NCI-H446 treated with DMSO at 0.1 percent for 48 hours (cell line): ENCODE measurements around the gene C10orf67.

Experiments
- DNase-seq: peaks from one replicate; lab custom pipeline; 2025; lab: John Stamatoyannopoulos, UW

C10orf67 gene

DNA sequence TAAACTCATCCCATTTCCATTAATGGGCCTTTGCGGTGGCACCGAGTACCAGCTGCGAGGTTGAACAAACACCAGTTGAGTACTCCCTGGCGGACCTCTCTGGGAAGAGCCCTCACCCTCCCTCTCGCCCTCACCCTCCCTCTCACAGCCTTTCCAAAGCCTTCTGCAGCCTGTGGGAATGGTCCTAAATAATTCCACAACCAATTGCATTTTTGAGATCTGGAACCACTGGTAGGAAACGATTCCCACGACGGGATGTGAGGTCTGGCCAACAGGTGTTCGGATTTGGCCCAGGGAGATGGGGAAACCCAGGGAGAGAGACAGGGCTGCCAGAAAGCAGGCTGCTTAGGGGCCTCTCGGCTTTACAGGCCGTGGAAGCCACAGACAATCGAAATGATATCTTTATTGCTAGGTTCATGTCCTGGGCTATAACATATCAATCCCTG lies 147.2 kb downstream of the C10orf67 start:
- no peak for DNase-seq

DNA sequence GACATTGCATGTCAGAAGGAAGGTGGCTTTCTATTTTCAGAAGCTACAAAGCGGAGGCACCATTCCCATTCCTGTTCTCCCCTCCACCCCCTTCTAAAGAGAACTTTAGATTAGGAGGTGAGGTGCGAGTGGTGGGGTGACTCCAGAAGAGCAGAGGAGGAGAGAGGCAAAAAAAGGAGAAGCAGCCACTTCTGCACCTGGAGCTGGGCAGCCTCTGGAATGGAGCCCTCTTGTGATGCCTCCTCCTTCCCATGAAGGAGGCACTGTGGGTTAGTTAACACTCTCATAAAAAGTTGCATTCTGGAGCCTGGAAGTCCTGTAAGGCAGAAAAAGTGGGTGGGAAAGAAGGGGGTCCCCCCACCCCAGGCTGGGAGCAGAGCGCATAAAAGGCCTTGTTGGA lies 147.7 kb downstream of the C10orf67 start:
- DNase-seq, result no peak

DNA sequence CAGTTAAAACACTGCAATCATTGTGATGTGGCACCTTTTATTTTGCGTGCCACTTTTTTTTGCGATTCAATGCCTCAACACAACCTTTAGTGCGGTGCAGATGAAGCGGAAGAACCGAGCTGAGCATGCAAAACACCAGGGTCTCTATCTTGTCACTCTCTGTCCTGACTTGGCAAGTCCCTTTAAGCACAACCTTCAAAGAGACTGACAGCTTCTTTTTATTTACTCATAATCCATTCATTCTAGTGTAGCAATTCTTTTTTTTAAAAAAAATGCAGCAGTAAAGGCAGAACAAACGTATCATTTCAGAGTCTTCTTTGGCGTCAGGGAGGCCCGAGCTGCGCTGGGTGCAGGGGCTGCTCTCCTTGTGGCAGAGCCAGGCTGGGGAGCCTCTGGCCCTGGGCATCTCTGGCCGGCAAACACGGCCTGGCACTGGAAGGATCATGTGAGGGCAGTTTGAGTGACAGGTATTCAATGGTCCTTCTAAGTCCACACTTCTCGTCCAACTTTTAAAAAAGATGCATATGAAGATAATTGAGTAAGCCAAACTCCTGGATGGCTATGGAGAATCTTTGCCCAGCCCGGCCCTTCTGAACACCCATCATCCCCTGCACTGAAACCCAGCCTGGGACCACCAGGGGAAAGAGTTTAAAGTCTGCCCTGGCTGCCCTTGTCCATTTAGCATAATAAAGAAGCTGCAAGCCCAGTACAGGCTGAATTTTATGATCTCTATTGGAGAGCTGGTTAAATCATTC lies 148.6 kb downstream of the C10orf67 start:
- no peak for DNase-seq

DNA sequence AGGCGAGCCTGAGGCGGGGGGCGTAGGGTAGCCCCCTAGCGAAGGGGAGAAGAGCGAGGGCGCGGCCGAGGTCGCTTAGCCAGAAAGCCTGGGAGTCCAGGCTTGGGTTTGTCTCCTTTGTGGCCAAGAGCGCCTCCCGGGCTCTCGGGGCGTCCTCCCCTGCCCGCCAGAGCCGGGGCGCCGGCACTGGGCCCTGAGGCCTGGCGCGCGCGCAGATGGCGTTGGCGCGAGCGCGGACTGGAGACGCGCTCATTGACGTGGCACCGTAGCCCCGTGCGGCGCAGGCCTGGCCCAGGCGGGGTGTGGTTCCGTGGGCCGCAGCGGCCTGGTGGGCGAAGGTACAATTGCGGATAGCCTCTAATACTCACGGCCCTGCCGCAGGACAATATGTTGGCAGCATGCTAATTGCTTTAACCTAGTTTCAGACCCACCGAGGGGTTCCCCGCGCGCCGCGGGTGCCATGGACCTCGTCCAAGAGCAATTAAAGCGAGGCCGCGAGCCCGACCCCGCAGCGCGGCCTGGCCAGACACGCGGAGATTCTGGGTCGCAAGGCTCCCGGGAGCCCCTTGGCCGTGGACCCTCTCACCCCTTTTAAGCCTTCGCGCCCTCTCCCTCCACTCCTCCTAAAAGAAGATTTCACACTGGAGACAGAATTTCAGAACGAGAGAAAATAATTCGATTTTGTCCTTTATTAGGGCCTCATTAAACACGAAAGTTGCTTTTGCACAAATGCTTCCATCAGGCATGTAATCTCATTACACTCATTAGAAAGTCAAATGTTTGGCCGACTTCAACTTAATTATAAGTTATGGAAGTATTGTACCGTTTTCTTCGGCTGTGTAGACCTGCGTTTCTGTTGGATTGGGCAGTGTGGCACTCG lies 149.4 kb downstream of the C10orf67 start:
- no peak for DNase-seq

DNA sequence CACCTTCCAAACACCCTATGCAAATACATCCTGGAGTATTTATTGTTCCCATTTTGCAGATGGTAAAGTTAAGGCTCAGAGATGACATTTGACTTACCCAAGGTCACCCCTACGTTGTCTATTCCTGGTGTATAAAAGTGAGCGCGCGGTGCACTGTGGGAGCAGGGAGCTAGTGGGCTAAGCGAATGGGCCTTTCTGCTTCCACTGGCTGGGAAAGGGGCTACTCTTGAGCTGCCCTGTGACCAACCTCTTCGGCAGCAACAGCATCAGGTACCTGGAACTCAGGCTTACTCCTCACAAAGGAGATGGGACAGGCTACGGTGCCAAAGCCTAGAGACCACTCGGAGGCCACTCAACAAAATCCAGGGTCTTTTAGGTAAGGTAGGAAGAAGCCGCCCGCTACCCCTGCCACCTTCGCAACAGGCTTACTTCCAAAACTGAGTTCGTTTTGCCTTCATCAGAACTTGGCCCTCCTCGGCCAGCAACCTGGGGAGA lies 150.1 kb downstream of the C10orf67 start:
- no peak for DNase-seq

DNA sequence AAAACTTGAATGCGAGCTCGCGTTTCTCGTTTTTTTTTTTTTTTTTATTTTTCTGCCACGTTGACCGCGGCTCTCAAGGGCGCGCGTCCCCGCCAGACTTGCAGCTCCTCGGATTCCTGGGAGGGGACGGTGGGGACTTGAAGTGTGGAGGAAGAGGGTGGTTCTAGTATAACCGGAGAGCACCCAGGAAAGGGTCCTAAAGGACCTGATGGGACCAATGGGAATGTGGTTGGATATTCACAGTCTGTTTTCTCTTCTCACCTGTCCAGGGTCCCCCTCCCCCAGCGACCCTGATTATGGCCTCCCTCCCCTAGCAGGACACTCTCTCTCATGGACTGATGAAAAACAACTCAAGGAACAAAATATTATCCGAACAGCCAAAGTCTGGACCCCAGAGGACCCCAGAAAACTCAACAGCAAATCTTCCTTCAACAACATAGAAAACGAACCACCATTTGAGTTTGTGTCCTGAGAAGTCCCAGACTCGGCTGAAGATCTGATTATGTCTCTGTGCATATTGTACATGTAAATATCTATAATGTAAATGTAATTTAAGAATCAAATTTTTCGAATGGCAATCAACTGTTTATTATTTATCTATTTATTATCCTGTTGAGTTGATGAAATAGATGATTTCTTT lies 151.0 kb downstream of the C10orf67 start:
- DNase-seq, result no peak

DNA sequence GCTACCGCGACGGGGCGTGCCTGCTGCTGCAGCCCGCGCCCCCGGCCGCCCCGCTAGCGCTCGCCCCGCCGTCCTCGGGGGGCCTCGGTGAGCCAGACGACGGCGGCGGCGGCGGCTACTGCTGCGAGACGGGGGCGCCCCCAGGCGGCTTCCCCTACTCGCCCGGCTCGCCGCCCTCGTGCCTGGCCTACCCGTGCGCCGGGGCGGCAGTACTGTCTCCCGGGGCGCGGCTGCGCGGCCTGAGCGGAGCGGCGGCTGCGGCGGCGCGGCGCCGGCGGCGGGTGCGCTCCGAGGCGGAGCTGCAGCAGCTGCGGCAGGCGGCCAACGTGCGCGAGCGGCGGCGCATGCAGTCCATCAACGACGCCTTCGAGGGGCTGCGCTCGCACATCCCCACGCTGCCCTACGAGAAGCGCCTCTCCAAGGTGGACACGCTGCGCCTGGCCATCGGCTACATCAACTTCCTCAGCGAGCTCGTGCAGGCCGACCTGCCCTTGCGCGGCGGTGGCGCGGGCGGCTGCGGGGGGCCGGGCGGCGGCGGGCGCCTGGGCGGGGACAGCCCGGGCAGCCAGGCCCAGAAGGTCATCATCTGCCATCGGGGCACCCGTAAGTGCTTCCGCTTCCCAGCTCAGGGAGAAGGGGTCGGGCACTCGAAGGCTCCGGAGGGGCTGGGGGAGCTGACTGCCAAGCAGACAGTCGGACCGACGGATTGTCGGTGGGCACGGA lies 151.7 kb downstream of the C10orf67 start:
- DNase-seq, result no peak

DNA sequence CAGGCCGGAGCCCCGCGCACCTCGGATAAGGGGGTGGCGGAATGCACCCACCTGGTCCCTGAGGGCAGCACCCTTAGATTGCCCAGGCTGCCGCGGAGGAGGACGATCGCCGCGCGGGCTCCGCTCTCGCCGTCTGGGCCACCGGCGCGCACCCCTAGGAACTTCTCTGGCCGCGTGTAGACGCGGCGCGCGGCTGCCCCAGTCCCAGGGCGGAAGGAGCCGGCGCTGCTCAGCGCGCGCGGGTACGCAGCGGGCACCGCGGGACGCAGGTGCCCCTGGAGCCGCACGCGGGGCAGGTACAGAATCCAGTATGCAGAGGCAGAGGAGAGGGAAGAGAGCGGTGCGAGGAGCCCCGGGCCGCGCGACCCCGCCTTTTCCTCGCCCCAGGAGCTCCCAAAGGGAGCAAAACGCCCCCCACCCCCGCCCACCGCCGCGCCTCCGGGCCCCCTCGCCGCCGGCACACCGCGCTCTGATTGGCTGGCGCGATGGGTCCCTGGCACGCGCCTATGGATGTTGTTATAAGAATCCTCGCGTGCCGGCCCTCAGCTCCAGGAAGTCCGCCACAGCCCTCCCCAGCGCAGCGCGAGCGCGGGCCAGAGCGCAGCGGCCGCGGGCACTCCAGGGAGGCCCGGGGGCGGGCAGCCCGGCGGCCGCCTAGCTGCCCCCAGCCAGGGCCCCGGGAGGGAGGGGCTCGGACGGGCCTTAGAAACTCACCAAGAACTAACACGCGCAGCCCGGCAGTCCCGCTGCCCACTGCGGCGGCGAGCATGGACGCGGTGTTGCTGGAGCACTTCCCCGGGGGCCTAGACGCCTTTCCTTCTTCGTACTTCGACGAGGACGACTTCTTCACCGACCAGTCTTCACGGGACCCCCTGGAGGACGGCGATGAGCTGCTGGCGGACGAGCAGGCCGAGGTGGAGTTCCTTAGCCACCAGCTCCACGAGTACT lies 152.6 kb downstream of the C10orf67 start, which contains the start of gene PTF1A:
PTF1A (plus strand) TSS at position 549 of the 948 bp plus-strand sequence; CDS start at position 768, 219 bp downstream.
- no peak for DNase-seq

DNA sequence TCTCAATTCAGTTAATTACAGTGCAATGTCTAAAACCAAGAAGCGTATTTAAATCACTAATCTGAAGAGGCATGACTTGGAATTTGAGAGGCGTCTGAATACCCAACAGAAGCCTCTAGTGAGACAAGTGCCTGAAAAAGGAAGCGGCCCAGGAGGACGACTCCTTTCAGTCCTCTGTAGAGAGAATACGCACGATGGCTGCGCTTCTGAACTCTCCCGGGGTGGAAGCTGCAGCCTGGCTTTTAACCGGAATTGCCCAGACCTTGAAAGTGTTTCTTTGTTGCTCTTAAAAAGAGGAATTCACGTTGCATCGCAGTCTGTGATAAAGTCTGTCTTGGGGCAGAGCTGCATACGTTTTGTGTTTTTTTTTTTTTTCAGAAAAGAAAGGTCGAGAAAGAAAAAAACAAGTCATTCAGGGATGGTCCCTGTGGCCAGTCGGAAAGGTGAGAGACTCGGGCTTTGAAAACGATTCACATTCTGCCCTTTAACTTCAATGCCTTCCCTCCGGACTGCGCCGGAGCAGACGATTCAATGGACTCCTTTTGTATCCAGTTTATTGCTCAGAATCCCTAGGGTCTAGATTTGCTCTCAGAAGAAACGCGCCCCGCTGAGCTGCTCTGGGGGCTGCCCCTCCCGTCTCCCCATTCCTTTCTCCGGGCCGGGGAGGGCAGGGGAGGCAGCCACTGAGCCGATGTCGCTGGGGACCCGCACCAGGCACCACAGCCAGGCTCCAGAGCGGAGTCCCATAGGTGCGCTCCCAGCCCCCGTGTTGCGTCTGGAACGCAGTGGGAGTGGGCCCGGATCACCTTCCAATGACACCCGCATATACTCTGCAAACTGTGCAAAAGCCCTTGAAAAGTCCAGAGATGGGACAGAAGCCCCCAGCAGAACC lies 153.5 kb downstream of the C10orf67 start:
- DNase-seq, result no peak

DNA sequence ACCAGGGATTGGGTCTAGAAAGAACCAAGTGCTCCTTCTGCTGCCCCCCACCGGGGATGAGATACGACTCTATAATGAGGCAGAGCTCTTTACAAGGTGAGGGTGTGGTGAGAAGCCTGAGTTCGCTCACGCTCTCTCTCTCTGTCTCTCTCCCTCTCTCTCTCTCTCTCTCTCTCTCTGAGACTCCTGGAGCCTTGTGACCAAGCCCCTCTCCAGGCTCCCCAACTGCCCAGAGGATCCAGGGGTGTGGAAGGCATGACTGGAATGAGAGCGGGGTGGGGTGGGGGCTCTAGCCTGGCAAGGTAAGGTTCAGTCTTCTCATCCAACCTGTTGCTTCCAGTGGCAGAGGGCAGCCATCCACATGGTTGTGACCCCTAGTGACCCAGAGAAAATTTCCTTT lies 155.6 kb downstream of the C10orf67 start:
- no peak for DNase-seq

DNA sequence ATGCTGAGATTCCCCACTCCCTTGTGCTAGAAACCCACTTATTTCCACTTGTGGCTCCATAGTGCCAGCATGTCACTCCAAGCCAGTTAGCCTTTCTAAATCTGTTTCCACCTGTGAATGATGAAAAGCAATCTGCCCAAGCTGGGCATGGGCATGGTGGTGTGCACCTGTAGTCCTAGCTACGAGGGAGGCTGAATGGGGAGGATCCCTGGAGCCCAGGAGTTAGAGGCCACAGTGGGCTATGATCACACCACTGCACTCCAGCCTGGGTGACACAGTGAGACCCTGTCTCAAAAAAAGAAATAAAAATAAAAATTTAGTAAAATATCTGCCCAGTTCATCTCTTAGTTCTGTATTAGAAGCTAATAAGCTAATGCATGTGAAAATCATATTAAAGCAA lies 157.4 kb downstream of the C10orf67 start:
- DNase-seq, result no peak

DNA sequence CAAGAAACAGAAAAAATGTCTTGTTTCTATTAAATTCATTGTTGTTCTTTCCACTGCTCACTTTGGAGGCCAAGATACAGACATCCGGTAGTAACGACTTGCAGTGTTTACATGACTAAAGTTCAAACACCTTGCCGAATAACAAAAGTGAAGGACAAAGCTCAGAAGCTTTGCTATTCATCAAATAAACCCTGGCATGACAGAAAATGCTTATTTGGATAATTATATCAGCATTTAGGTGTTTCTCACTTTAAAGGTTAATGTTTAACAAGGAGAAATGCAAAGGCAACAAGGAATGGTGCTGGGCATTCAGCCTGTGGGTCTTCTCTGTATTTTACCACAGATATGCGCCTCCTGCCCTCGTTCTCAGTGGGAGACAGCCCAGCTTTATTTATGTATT lies 157.9 kb downstream of the C10orf67 start:
- no peak for DNase-seq

DNA sequence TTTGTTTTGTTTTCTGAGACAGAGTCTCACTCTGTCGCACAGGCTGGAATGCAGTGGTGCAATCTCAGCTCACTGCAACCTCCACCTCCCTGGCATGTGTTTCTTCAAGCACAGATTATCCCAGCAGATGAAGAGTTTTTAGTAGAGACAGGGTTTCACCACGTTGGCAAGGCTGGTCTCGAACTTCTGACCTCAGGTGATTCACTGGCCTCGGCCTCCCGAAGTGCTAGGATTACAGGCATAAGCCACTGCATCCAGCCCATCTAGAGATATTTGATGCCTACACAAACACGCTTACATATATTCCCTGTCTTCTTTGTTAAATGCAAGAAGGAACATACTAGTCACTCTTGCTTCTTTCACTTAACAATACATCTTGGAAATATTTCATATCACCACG lies 158.4 kb downstream of the C10orf67 start:
- no peak for DNase-seq

DNA sequence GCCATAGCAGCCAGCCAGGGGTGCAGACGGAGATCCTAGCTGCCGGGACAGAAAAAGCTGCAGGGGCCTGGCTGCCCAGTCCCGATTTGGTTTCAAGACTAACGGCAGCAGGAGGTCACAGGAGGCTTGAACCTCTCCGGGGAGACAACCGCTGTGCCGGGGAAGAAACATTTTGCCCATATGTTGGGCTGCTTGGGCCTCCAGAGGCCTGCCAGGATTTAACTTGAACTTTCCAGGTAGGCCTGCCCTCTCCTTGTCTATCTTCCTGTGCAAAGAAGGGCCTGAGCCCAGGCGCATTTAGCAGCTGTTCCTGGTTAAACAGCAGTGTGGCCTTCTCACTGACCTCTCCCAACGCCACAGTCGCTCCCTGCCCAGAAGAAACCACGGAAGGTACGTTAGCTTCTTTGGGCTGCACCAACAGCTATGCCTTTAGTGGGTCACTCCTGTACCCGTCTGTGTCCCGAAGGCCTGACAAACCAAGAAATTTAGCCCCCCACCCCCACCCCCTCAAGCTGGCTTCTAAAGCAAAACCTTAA lies 169.6 kb downstream of the C10orf67 start:
- no peak for DNase-seq

DNA sequence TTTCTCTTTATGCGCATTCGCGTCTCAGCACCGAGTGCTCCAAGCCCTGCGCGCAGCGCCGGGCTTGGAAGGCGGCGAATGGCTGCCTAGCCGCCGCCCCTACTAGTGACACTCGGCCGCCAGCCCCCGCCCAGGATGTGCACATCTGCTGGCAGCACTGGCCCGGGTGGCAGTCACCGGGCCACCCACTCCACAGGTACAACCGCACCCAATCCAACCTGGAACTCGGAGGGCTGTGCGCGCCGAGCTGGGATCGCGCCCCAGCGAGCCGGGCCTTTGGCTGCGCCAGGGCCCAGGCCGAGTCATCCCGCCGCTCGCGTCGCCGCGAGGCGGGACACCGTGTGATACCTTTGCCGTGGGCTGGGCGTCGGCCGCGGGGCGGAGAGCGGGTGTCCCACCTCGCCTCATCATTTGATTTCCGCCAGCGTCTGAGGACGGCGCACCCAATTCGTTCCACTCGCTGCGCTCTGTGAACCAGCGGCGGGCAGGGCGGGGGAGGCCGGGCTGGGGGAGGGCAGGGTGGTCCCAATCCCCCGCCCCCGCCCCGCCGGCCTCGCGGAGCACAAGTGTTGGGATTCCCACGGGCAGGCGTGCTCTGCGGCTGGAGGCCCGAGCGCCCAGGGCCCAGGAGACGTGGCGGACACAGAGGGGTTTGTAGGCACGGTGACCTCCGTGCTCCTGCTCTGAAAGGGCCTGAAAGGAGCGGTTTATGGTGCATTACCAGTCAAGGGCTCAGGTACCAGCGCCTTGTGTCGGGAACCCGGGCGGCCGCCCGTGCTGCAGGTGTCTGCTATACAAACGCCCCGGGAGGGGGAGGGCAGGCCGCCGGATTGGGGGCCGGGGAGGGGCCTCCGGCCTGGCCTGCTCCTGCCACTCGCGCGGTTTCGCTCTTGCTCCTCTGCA lies 170.3 kb downstream of the C10orf67 start:
- DNase-seq, result no peak

DNA sequence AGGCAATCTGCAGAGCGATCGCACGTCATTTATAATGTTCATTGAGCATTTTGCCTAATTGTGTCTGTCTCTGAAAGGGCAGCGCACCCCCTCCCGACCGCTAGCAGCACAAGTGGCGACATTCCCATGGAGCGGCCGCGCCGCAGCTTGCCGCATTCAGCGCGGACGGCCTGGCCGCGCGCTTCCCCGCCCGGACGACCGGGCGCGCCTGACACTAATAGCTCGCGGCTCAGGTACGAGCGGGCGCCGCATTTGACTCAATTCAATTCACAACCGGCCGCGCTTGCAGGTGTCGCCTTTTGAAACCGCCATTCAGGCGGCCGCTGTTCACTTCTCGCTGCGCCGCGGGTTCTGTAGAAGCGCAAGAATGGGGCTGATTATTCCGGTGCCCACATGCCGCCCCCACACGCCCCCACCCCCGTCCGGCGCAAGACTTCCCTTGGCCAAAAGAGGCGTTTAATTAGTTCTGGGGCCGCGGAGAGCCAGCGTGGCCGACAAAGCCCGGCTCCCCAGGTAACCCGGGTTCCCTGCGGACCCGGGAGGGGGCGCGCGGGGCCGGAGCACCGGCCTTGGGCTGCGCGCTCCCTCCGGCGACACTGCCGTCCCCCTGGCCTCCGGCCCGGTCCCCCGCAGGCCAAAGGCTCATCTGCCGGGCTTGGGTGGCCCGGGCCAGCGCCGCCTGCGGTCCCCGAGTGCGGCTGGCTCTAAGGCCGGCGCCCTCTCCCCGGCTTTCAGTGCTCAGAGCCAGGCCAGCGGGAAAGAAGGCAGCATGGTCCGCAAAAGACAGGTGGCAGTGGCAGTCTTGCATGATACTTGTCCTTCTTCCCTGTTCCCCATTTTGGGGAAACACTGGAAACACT lies 171.2 kb downstream of the C10orf67 start:
- DNase-seq, result no peak
